Breast epithelium (tissue), 4 donors: ENCODE data around the gene HRH3. TPM values are rescaled to one million over a fixed set of nuclear protein-coding genes. Genes with fewer than 3 reads are reported as not detected.

Source experiments
- DNase-seq, 2 donors: peaks; one replicate each; pipeline ENCODE4 v3.0.0-alpha.2; 2019; ENCODE audit warnings: low spot score in 2 of 2
- H3K27ac ChIP-seq, 2 donors: fragments of 200-600 bp; sonication (generic) in 1 of 2; one replicate each; pipeline ENCODE4 v1.5.1; 2016 to 2019; ENCODE audit warnings: mild to moderate bottlenecking in 1 of 2
- H3K27me3 ChIP-seq, 2 donors: fragments of 200-600 bp; sonication (generic) in 1 of 2; one replicate each; pipeline versions ENCODE4 v1.5.1 to v1.6.0; 2017 to 2019; ENCODE audit warnings: control low read depth in 1 of 2, mild to moderate bottlenecking in 1 of 2
- H3K36me3 ChIP-seq: fragments of 200-600 bp; one replicate; pipeline ENCODE4 v1.5.1; 2019
- H3K4me1 ChIP-seq, 2 donors: fragments of 200-600 bp; sonication (generic); one replicate each; pipeline ENCODE4 v1.5.1; 2016 to 2019; ENCODE audit warnings: control low read depth in 1 of 2
- H3K4me3 ChIP-seq, 3 donors: fragments of 200-600 bp; sonication (generic); 1 replicate in 2 of 3; 2 replicates in 1 of 3; pipeline ENCODE4 v1.5.1; 2016 to 2019; ENCODE audit warnings: mild to moderate bottlenecking in 3 of 3, moderate library complexity in 2 of 3
- H3K9me3 ChIP-seq, 2 donors: fragments of 200-600 bp; sonication (generic) in 1 of 2; one replicate each; pipeline ENCODE4 v1.5.1; 2016 to 2019; ENCODE audit warnings: control low read depth in 1 of 2
- CTCF ChIP-seq, 3 donors: fragments of 450-650 bp; IDR thresholded peaks; one replicate each; pipeline ENCODE4 v1.5.1; 2016 to 2017; ENCODE audit warnings: antibody characterized with exemption in 3 of 3, mild to moderate bottlenecking in 3 of 3, moderate library complexity in 3 of 3
- POLR2A ChIP-seq: fragments of 450-650 bp; IDR thresholded peaks from one replicate; pipeline ENCODE4 v1.6.1; 2016; ENCODE audit warnings: antibody characterized with exemption, mild to moderate bottlenecking, moderate library complexity
- POLR2AphosphoS5 ChIP-seq, 3 donors: sonication (generic); formaldehyde crosslinking; IDR thresholded peaks; one replicate each; pipeline ENCODE4 v1.6.1; 2017; ENCODE audit warnings: antibody characterized with exemption in 3 of 3
- intact Hi-C: fragments of 100-400 bp; cut with DNase I; formaldehyde crosslinking; loops from one replicate; pipeline ENCODE4 v1.15.1; 2023; ENCODE audit warnings: low total_unique reads
- total RNA-seq, 3 donors: library from RNA; depleted of rRNA; stranded (reverse); fragments of >200 nt; gene quantifications; one replicate each; pipeline ENCODE4 v1.1.0, GENCODE V29; 2016

Gene HRH3
- total RNA-seq, 3 donors from 2014 or later, result not detected

GRCh38 chr20:62168061-62168460 lies 52.0 kb downstream of the HRH3 start:
- H3K27ac ChIP-seq, result no peak overlapping the region
- intact Hi-C loops, result no loop called here
- no peaks in the 10 kb centered on the region for H3K4me1 ChIP-seq
- H3K9me3 ChIP-seq, result no peaks in the 10 kb centered on the region
- H3K4me3 ChIP-seq, result no peak overlapping the region
- peaks cover 3% of the 10 kb centered on the region for H3K36me3 ChIP-seq
- no peaks in the 10 kb centered on the region for H3K27me3 ChIP-seq
- TF ChIP-seq POLR2AphosphoS5 (IDR thresholded peaks at IDR 0.05), result no peak
- TF ChIP-seq POLR2A, result no peak
- TF ChIP-seq CTCF (IDR thresholded peaks at IDR 0.05), result no peak
- no peak for DNase-seq

- no peaks in the 10 kb centered on the region for H3K27me3 ChIP-seq
- H3K4me1 ChIP-seq, result no peaks in the 10 kb centered on the region
- H3K36me3 ChIP-seq, result peaks cover 3% of the 10 kb centered on the region
- H3K9me3 ChIP-seq, result no peaks in the 10 kb centered on the region
- intact Hi-C loops, result no loop called here
- H3K4me3 ChIP-seq, result no peak overlapping the region
- TF ChIP-seq CTCF (IDR thresholded peaks at IDR 0.05) (no peak), POLR2A (no peak), POLR2AphosphoS5 (IDR thresholded peaks at IDR 0.05) (no peak)
- DNase-seq, result no peak
- H3K27ac ChIP-seq, result no peak overlapping the region
These were observed 52.6 kb downstream of the HRH3 start for GRCh38 chr20:62167474-62167873.

- no peak for DNase-seq
- peak overlapping the region in 1 of 2 donors; percentile 36 for H3K27ac ChIP-seq
- TF ChIP-seq POLR2AphosphoS5 (IDR thresholded peaks at IDR 0.05) (no peak), POLR2A (no peak), CTCF (IDR thresholded peaks at IDR 0.05) (no peak)
- H3K4me1 ChIP-seq, result no peaks in the 10 kb centered on the region
- H3K9me3 ChIP-seq, result no peaks in the 10 kb centered on the region
- H3K27me3 ChIP-seq, result no peaks in the 10 kb centered on the region
- H3K4me3 ChIP-seq, result no peak overlapping the region
- H3K36me3 ChIP-seq, result peaks cover 3% of the 10 kb centered on the region
- intact Hi-C loops, result no loop called here
These were observed 54.2 kb downstream of the HRH3 start for GRCh38 chr20:62165762-62166399.

Other genes starting within 250 kb of the HRH3 start
- gene TAF4, start 154.4 kb downstream of the HRH3 start, total RNA-seq, result 10 to 100 TPM; 11.1 to 13.0 (median 12.7) TPM
- 10 to 100 TPM; 20.6 to 26.5 (median 25.6) TPM for gene LSM14B, start 97.8 kb downstream of the HRH3 start, total RNA-seq
- gene PSMA7, start 76.9 kb downstream of the HRH3 start, total RNA-seq, result 100 to 1,000 TPM; 200 to 579 (median 380) TPM
- 10 to 100 TPM; 12.5 to 18.4 (median 14.4) TPM for gene SS18L1, start 76.5 kb downstream of the HRH3 start, total RNA-seq
- gene MTG2, start 37.2 kb downstream of the HRH3 start, total RNA-seq, result 10 to 100 TPM; 16.3 to 32.1 (median 25.6) TPM
- gene OSBPL2, start 18.2 kb upstream of the HRH3 start, total RNA-seq, result 10 to 100 TPM; 25.0 to 46.1 (median 38.0) TPM
- 100 to 1,000 TPM in 2 of 3 donors, 10 to 100 TPM in 1; 80.2 to 131 (median 105) TPM for gene ADRM1, start 82.7 kb upstream of the HRH3 start, total RNA-seq
- 100 to 1,000 TPM in 1 of 3 donors, 10 to 100 TPM in 2; 16.6 to 114 (median 53.3) TPM for gene LAMA5, start 147.0 kb upstream of the HRH3 start, total RNA-seq
- 1,000 to 10,000 TPM; 1,723 to 3,116 (median 2,974) TPM for gene RPS21, start 166.8 kb upstream of the HRH3 start, total RNA-seq
- gene CABLES2, start 187.0 kb upstream of the HRH3 start, total RNA-seq, result 1 to 10 TPM; 1.8 to 3.2 (median 2.9) TPM
- gene RBBP8NL, start 207.3 kb upstream of the HRH3 start, total RNA-seq, result 1 to 10 TPM in 2 of 3 donors, not detected in 1; 2.0 to 4.0 TPM